Activated CD4-positive, alpha-beta T cell treated with anti-CD3 and anti-CD28 coated beads, Interleukin-2, amount 50 U/mL, for 24 hours (primary cell): ENCODE results near the gene RFNG.

Source experiments
- DNase-seq, 2 donors: peaks; one replicate each; pipeline ENCODE4 v3.0.0-alpha.2; 2020; ENCODE audit warnings: low read depth in 1 of 2, low spot score in 1 of 2

Gene RFNG

GRCh38 chr17:82051776-82052637 lies at the start of gene RFNG, which contains the start of gene GPS1:
RFNG (minus strand) TSS chr17:82051811; CDS start chr17:82051766, 45 bp downstream.
GPS1 (plus strand) TSS chr17:82051898; CDS start chr17:82051932, 34 bp downstream.
- peak; percentile 70 to 80 for DNase-seq

GRCh38 chr17:82101301-82101715 lies 49.7 kb upstream of the RFNG start:
- DNase-seq, result no peak

DNA sequence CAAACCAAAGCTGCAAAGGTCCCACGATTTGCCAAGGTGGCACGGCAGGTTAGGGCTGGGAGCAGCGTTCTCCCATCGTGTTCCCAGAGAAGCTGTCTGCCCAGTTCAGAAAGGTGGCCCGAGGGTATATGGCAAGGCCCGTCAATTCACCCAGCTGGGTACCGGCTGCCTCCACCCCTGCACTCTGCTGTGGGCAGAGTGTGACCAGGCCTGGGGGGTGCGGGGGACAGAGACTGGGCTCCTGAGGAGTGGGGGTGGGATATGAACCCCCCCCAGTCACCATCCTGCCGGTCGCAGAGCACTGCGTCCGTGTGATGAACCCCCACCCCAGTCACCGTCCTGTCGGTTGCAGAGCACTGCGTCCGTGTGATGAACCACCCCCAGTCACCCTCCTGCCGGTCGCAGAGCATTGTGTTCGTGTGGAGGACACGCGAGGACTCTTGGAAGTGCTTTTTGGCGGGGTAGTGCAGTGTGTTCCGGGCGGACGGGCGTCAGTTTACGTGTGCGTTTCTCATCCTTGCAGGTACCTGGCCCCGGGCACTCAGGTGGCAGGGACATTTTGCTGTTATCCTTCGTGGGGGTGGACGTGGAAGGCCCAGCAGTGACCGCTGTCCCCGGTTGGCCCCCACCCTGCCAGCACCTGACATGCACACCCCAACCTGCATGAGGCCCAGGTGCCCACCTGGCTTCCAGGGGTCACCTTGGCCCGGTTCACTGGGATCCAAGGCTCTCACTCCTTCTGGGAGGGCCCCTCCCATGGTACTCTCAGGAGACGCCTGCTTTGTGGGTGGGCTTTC lies 49.1 kb upstream of the RFNG start:
- no peak for DNase-seq

DNA sequence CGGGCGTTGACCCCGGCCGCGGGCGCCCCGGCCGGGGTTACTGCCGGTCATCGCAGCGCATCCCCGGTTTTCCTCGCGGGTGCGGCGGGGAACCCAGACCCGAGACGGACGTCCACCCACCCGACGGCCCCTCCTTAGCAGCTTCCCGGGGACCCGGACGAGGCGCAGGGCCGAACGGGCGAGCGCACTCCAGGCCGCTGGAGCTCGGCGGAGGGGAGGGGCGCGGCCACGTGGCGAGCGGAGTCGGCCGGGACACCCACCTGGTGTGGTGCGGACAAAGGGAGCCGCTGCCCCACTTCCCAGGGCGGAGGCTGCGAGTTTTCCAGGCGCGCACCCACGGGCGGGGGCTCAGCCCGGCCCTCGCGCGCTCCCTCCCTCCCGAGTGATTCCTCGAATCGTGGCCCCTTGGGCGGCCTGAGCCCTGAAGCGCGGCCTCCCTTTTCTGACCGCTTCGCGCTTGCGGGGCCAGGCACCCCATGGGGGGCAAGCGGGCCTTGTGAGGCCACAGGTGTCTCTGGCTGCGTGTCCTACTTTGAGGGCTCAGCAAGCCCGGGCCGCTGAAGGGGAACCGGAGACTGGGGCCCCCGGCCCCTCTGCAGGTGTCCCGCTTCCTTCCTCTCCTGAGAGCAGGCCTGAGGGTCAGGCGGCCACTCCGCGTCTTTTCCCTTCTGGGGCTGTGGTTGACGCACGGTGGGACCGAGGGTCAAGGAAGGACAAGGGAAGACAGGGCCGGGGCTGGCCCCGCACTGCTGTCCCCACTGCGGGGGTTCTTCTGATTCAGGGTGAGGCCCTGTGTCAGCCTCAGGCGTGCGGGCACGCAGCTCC lies 47.5 kb upstream of the RFNG start:
- peak in 1 of 2 donors; percentile 21 for DNase-seq

DNA sequence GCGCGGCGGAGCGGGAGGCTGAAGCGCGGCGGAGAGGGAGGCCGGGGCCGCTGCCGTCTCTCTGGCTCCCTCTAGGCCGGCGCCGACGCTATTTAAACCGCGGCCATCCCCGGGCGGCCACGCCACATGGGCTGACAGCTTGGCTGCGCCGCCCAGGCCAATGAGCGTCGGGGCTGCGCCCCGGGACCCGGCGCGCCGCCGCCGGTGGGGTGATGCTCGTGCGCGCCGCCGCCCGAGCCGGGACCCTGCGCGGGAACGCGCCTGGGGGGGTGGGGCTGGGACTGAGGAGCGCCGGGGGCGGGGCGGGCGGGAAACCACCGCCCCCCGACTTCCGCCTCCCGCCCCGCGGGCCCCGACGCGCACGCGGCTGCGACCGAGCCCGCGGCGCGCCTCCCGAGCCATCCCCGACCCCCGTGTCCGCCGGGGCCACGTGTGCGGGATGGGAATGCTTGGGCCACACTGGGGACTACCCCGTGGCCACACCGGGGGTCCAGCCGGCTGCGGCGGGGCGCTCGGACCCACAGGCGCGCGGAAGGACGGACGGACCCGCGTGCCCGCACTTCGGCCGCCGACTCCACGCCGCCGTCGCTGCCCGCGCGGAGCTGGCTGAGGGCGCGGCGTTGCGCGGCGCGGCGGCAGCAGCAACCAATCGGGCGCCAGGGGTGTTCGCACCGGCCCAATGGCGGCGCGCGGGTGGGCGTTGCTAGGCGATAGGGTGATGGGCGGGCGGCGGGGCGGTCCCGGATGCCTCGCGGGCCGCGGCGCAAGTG lies 46.7 kb upstream of the RFNG start, which contains the start of gene FASN:
FASN (minus strand) TSS at position 68 of the 770 bp plus-strand sequence. CDS start 1,791 bp downstream, outside the sequence.
- peak; percentile 85 to 87 for DNase-seq

DNA sequence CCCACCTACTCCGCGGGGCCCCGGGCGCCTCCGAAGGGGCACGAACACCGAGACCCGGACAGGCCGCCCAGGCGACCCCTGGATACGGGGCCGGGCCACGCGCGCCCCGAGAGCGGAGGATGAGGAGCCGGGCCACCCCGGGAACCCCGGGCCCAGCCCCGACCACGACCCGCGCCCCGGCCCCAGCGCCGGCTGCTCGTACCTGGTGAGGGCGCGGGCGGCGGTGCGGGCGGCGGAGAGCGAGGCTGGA lies 46.2 kb upstream of the RFNG start:
- DNase-seq, result peak in 1 of 2 donors; percentile 37

DNA sequence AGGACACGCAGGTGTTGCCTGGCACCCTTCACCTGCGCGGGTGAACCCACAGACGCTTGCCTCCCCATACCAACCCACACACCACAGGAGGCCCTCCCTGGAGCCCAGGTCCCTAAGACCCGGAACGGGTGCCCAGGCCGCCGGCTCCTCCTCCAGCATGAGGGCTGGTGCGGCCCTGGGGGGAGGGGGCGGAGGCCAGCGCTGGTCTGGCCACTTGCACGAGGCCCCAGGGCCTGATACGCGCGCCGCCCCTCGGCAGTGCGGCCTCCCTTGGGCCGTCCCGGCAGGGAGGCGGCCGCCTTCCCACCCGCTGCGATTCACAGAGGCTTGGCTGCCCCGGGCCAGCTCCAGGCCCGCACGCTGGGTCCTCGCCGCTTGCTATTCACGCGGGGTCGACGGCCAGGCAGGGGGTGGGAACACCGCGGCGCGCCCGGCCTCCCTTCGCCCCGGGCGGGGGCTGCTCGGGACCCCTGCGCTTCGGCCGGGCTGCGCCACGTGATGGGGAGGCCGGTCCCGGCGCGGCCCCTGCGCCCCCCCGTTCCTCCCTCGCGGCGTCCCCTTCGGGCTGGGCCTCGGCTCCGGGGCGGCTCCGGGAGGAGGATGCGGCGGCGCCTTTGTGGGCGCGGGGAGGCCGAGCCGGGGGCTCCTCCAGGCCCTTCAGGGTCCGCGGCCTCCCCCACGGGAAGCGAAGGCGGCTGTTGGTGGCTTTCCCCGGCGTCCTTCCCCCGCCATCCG lies 45.7 kb upstream of the RFNG start:
- DNase-seq, result no peak

DNA sequence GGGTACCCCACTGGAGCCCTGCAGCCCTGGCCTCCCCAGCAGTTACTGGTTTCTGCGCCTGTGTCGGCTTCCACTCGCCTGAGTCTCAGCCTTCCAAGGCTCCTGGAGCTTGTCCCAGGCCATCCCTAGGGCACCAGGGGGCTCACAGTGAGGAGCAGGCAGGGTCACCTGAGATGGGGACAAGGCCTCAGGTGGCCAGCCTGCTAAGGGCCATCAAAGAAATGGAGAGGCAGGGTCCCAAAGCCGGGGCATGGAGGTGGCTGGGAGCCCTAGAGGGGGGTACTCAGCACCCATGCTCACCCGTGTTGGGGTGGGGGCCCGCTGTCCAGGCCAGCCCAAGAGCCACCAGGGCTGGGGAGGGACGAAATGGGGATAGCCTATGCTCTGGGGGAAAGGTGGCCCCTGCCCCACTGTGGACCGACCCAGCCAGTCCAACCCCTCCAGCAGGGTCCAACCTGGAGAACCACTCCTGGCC lies 45.1 kb upstream of the RFNG start:
- no peak for DNase-seq

DNA sequence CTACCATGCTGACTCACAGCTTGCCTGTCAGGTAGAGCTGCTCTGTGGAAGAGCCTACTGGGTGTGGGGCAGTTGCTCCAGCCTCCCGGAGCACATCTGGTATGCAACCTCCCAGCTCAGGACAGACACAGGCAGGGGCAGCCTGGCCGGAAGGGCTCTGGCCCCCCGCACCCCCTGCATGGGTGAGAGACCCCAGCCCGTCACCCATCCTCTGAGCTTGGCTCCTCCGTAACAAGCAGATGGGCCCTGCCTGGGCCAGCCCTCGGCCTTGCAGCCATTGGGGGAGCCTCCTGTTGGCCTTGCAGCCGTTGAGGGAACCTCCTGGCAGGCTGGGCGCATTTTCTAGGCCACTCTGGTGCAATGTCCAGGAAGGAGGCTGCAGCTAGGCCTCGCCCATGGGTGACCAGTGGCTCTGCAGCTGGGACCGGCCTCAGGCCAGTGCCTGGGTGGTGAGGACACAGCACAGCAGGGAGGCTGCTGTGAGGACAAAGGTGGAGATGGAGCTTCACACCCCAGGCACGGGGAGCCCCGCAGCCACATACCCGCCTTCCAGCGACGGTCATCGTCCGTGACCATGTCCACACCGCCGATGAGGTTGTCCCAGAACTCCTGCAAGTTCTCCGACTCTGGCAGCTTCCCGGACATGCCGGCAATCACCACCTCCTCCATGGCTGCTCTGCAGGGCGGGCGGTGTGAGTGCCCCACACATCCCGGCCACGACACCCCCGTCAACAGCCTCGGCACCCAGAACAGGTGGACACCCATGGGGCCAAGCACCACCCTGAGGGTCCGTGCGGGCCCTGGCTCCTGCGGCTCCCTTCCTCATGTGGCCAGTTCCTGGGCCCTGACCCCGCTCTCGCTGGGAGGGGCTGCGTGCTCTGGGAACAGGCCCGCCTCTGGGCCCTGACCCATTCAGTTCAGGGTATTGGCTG lies 44.4 kb upstream of the RFNG start:
- DNase-seq, result no peak

- DNase-seq, result no peak
Observed at GRCh38 chr17:82094931-82095776, 43.5 kb upstream of the RFNG start.

DNA sequence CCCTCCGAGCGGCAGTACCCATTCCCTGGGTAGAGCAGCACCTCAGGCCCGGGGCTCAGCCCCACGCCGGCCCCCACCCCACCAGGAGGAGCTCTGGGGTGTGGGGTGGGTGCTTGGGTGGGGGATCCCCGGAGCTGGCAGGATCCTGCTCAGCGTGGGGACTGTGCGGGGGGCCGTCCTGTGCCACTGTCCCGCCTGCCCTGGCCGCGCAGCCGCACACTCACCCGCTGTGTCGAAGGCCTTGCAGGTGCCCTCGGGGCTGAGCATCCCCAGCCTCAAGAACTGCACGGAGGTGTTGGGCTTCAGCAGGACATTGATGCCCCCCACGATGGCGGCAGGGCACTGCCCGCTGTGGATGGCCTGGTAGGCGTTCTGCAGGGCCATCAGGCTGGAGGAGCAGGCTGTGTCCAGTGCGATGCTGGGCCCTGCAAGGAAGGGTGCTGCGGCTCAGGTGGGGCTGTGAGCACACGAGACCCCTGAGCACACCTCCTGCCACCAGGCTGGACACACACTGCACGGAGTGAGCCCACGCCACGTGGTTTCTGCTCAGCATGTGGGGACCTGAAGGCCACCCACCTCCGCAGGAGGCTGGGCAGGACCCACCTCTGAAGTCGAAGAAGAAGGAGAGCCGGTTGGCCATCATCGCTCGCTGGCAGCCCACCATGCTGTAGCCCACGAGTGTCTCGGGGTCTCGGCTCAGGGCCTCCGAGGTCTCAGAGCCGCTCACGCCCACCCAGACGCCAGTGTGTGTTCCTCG lies 41.6 kb upstream of the RFNG start:
- no peak for DNase-seq

GRCh38 chr17:82092628-82092994 lies 41.0 kb upstream of the RFNG start:
- DNase-seq, result no peak

DNA sequence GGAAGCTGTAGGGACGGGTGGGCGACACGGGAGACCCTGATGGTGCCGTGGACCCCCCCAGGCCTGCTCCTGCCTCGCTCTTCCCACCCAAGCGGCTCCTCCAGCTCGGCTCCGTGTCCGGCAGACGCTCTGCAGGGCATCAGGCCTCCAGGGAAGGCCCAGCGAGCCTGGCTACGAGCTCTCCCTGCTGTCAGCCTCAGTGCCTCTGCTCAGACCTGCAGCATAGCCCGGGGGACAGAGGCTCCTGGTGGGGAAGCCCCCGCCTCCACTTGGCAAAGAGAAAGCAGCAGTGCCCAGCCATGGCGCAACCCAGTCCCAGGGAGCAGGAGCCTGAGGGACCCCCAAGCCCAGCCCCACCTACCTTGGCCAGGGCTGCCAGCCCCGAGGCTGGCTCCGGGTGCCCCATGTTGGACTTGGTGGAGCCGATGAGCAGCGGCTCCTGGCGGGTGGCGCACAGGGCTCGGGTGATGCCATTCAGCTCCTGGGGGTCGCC lies 40.5 kb upstream of the RFNG start:
- no peak for DNase-seq

DNA sequence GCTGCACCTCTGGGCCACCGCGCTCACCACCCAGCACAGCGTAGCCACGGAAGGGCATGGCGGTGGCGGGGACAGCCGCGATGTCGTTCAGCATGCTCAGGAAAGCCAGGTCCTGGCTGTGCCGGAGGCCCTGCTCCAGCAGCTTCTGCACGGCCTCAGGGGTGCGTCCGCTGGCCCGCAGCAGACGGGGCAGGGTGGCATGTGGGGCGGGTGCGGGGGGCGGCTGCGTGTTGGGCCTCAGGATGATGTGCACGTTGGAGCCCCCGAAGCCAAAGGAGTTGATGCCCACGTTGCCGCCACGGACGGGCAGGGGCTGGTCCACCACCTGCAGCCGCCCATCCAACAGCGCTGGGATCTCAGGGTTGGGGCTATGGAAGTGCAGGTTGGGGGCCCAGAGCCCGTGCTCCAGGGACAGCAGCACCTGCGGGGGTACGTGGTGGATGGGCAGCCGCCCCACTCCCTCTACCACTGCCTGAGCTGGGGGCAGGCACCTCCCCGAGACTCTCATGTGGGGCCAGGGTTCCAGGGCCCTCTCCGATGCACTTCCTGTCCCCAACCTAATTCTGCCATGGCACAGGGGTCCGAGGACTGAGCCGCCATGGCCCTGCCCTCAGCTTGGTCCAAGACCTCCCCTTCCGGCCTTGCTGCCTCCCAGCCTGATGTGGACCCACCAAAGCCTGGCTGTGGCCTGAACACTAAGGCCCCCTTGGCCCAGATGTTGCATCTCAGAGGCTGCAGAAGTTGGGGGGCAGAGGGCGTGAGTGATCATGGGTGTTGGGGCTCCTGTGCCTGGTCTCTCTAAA lies 39.9 kb upstream of the RFNG start:
- no peak for DNase-seq

DNA sequence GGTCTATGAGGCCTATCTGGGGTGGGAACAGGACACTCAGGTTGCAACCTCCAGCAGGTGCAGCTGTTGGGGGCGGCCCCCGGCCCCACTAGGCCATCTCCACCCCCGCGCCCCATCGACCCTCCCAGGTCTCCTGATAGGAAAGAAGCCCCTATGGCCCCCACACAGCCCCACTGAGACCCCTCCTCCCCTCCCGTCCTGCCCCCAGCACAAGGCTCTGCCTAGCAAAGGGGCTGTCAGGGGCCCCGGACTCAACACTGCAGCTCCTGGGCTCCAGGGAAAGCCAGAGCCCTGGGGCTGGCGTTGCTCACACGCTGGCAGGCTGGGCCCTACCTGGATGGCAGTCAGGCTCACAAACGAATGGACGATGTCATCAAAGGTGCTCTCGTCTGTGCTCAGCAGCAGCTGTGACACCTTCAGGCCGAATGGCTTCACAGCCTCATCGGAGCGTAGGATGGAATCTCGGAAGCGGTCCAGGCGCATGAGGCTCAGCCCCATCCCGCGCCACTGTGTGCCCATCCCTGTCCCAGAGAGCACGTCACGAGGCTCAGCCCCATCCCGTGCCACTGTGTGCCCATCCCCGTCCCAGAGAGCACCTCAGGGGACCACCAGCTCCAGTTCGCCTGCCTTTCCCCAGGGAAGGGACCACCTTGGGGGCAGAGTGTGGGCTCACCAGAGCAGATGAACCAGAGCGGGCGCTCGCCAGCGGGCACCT lies 39.1 kb upstream of the RFNG start:
- DNase-seq, result no peak
